Endodermal cell (in vitro differentiated cells): ENCODE results near the gene ZFAND2A. TPM values are rescaled to one million over a fixed set of nuclear protein-coding genes. Genes with fewer than 3 reads are reported as not detected.
"Not testable (repeated sequence)": the region's sequence is repeated elsewhere in the genome, so short reads cannot be mapped to it uniquely, and the experiment has no call there.

Source experiments
- DNase-seq: peaks from one replicate; pipeline ENCODE4 v3.0.0-alpha.2; 2017
- H3K27ac ChIP-seq: 2 replicates; pipeline ENCODE4 v1.5.1; 2013; ENCODE audit warnings: mild to moderate bottlenecking, low read depth, low read length, moderate library complexity
- H3K27me3 ChIP-seq: 2 replicates; pipeline ENCODE4 v1.6.1; 2013; ENCODE audit warnings: mild to moderate bottlenecking, low read length, moderate library complexity; ENCODE audit not compliant: insufficient read depth, control insufficient read depth, poor library complexity, severe bottlenecking
- H3K36me3 ChIP-seq: 2 replicates; pipeline ENCODE4 v1.7.0; 2013; ENCODE audit warnings: mild to moderate bottlenecking, low read length, moderate library complexity; ENCODE audit not compliant: control insufficient read depth, insufficient read depth
- H3K4me1 ChIP-seq: one replicate; pipeline ENCODE4 v1.7.0; 2013; ENCODE audit warnings: low read length; ENCODE audit not compliant: control insufficient read depth, insufficient read depth
- H3K4me3 ChIP-seq: 2 replicates; pipeline ENCODE4 v1.5.1; 2013; ENCODE audit warnings: mild to moderate bottlenecking, low read length, moderate library complexity
- H3K9ac ChIP-seq: 2 replicates; pipeline ENCODE4 v1.6.1; 2013; ENCODE audit warnings: mild to moderate bottlenecking, low read length, moderate library complexity; ENCODE audit not compliant: poor library complexity, severe bottlenecking; ENCODE audit errors: extremely low read depth
- H3K9me3 ChIP-seq: 2 replicates; pipeline ENCODE4 v1.6.1; 2013; ENCODE audit warnings: mild to moderate bottlenecking, low read length, moderate library complexity; ENCODE audit not compliant: control insufficient read depth
- H3K27ac Mint-ChIP-seq: 2 replicates; pipeline ENCODE4 v1.8.0; 2020; ENCODE audit warnings: mixed read lengths
- H3K27me3 Mint-ChIP-seq: 2 replicates; pipeline ENCODE4 v1.8.0; 2021; ENCODE audit warnings: mild to moderate bottlenecking, mixed read lengths; ENCODE audit not compliant: insufficient read depth
- H3K36me3 Mint-ChIP-seq: 2 replicates; pipeline ENCODE4 v1.8.0; 2020; ENCODE audit warnings: low read depth, mixed read lengths
- H3K4me1 Mint-ChIP-seq: 2 replicates; pipeline ENCODE4 v1.8.0; 2020; ENCODE audit warnings: mixed read lengths
- H3K4me3 Mint-ChIP-seq: 2 replicates; pipeline ENCODE4 v1.8.0; 2020; ENCODE audit warnings: mild to moderate bottlenecking, moderate library complexity, mixed read lengths
- H3K9me3 Mint-ChIP-seq: 2 replicates; pipeline ENCODE4 v1.8.0; 2020; ENCODE audit warnings: mild to moderate bottlenecking, mixed read lengths
- CTCF ChIP-seq: fragments of 200-600 bp; sonication (generic); conservative IDR thresholded peaks from 2 replicates; pipeline ENCODE4 v1.5.0; 2021; ENCODE audit warnings: antibody characterized with exemption, mild to moderate bottlenecking
- WGBS, 2 experiments: methylation state at CpG; one replicate each; pipeline versions ENCODE4 v1.1.5 to v1.1.7; 2013; ENCODE audit warnings: missing lambda C conversion rate in 2 of 2, mixed read lengths in 1 of 2; ENCODE audit not compliant: insufficient coverage in 1 of 2, insufficient read length in 1 of 2; 5-methylcytosine and 5-hydroxymethylcytosine counted together
- total RNA-seq, 2 donors: library from RNA; stranded (reverse); fragmentation: NEBNext Ultra II Directional in 1 of 2; extraction: Animal tissue kit (Norgen Biotek cat#: 25700) in 1 of 2; gene quantifications; 2 replicates in 1 of 2; 3 replicates in 1 of 2; pipeline ENCODE4 v1.2.1, GENCODE V29; 2021

ZFAND2A gene
- total RNA-seq, 2 donors from 2014 or later, result 14.9 to 17.1 TPM

- no peaks in the 10 kb centered on the region for H3K27me3 Mint-ChIP-seq
Observed at GRCh38 chr7:1163121-1163520, 3.1 kb upstream of the ZFAND2A start.

GRCh38 chr7:1160670-1161021, 650 bp upstream of the ZFAND2A start:
- Histone ChIP-seq H3K9me3 (no peaks in the 10 kb centered on the region), H3K27me3 (no peaks in the 10 kb centered on the region), H3K4me3 (peak overlapping the region; percentile 92), H3K27ac (peak overlapping the region; percentile 85), H3K4me1 (no peaks in the 10 kb centered on the region), H3K36me3 (peaks cover 17% of the 10 kb centered on the region), H3K9ac (peak overlapping the region; percentile 89)
- 44 to 57% methylated on average over 12 to 19 of the region's 19 CpGs for WGBS, 2 experiments
- H3K9me3 Mint-ChIP-seq, result no peaks in the 10 kb centered on the region
- TF ChIP-seq CTCF, result no peak
- DNase-seq, result no peak
- H3K27ac Mint-ChIP-seq, result peak overlapping the region; percentile 65
- peaks cover 18% of the 10 kb centered on the region for H3K36me3 Mint-ChIP-seq
- H3K27me3 Mint-ChIP-seq, result no peaks in the 10 kb centered on the region
- H3K4me1 Mint-ChIP-seq, result peaks cover 15% of the 10 kb centered on the region
- H3K4me3 Mint-ChIP-seq, result peak overlapping the region; percentile 79

More at GRCh38 chr7:1163121-1163520, 3.1 kb upstream of the ZFAND2A start:
- peaks cover 6% of the 10 kb centered on the region for H3K36me3 Mint-ChIP-seq
- Histone ChIP-seq H3K4me3 (no peak overlapping the region), H3K4me1 (no peaks in the 10 kb centered on the region), H3K27ac (no peak overlapping the region), H3K36me3 (no peaks in the 10 kb centered on the region), H3K9me3 (no peaks in the 10 kb centered on the region), H3K27me3 (no peaks in the 10 kb centered on the region), H3K9ac (no peak overlapping the region)
- H3K9me3 Mint-ChIP-seq, result no peaks in the 10 kb centered on the region
- 94 to 96% methylated on average over 11 to 12 of the region's 12 CpGs for WGBS, 2 experiments
- TF ChIP-seq CTCF, result no peak
- H3K4me1 Mint-ChIP-seq, result peaks cover 15% of the 10 kb centered on the region
- no peak for DNase-seq
- no peak overlapping the region for H3K4me3 Mint-ChIP-seq
- no peak overlapping the region for H3K27ac Mint-ChIP-seq

GRCh38 chr7:1159231-1159630, 765 bp downstream of the ZFAND2A start:
- Histone ChIP-seq H3K4me3 (peak overlapping the region; percentile 92), H3K9ac (peak overlapping the region; percentile 71), H3K36me3 (peaks cover 31% of the 10 kb centered on the region)
- 11 to 47% methylated on average over 3 to 24 of the region's 26 CpGs for WGBS, 2 experiments
- not testable (repeated sequence) for H3K27ac ChIP-seq, H3K9me3 Mint-ChIP-seq, DNase-seq, H3K27me3 Mint-ChIP-seq, H3K4me1 ChIP-seq, H3K27me3 ChIP-seq, H3K9me3 ChIP-seq
- H3K4me3 Mint-ChIP-seq, result peak overlapping the region; percentile 79
- peaks cover 31% of the 10 kb centered on the region for H3K36me3 Mint-ChIP-seq
- peaks cover 15% of the 10 kb centered on the region for H3K4me1 Mint-ChIP-seq
- peak overlapping the region; percentile 86 for H3K27ac Mint-ChIP-seq
